Chondrocyte (in vitro differentiated cells): ENCODE measurements around the gene DCTN5. TPM values are rescaled to one million over a fixed set of nuclear protein-coding genes. Genes with fewer than 3 reads are reported as not detected.
"Not testable (repeated sequence)": the region's sequence is repeated elsewhere in the genome, so short reads cannot be mapped to it uniquely, and the experiment has no call there.

ENCODE experiments used
- DNase-seq: peaks from one replicate; pipeline ENCODE4 v3.0.0; 2021; ENCODE audit warnings: mixed read lengths, low spot score
- H3K27ac Mint-ChIP-seq: one replicate; pipeline ENCODE4 v1.8.0; 2021; ENCODE audit warnings: mild to moderate bottlenecking, moderate library complexity, mixed read lengths; ENCODE audit not compliant: unreplicated experiment
- H3K27me3 Mint-ChIP-seq: 2 replicates; pipeline ENCODE4 v1.8.0; 2021; ENCODE audit warnings: low read depth, mixed read lengths
- H3K36me3 Mint-ChIP-seq: 2 replicates; pipeline ENCODE4 v1.8.0; 2021; ENCODE audit warnings: low read depth, mixed read lengths
- H3K4me1 Mint-ChIP-seq: 2 replicates; pipeline ENCODE4 v1.8.0; 2021; ENCODE audit warnings: low read depth, mild to moderate bottlenecking, mixed read lengths
- H3K4me3 Mint-ChIP-seq: one replicate; pipeline ENCODE4 v1.8.0; 2021; ENCODE audit warnings: mild to moderate bottlenecking, moderate library complexity, mixed read lengths; ENCODE audit not compliant: unreplicated experiment
- H3K9me3 Mint-ChIP-seq: 2 replicates; pipeline ENCODE4 v1.8.0; 2021; ENCODE audit warnings: low read depth, mixed read lengths
- total RNA-seq: library from RNA; stranded (reverse); gene quantifications from 3 replicates; pipeline ENCODE4 v1.2.1, GENCODE V29; 2021
- TF ChIP-seq, protein P1 (sequence below): fragments of 200-600 bp; sonication (generic); IDR thresholded peaks from 2 replicates; pipeline ENCODE4 v1.5.0; 2021; ENCODE audit warnings: antibody characterized with exemption, mild to moderate bottlenecking, moderate library complexity

The DCTN5 gene
- total RNA-seq, 1 donor from 2014 or later = 65.9 TPM

DNA sequence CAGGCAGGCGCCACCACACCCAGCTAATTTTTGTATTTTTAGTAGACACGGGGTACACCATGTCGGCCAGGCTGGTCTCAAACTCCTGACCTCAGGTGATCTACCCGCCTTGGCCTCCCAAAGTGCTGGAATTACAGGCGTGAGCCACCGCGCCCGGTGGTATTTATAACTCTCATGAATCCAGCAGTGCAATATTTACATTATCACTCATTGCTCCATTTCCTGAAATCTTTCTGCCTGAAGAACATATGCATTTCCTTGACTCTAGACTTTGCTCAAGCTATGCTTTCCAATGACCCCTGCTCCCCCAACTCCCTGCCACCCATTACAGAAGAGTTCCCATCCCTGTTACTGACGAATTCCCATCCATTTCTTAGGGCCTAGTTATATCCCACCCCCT, 25.5 kb upstream of the DCTN5 start:
- H3K27ac Mint-ChIP-seq = no peak overlapping the region
- TF ChIP-seq, protein P1, sequence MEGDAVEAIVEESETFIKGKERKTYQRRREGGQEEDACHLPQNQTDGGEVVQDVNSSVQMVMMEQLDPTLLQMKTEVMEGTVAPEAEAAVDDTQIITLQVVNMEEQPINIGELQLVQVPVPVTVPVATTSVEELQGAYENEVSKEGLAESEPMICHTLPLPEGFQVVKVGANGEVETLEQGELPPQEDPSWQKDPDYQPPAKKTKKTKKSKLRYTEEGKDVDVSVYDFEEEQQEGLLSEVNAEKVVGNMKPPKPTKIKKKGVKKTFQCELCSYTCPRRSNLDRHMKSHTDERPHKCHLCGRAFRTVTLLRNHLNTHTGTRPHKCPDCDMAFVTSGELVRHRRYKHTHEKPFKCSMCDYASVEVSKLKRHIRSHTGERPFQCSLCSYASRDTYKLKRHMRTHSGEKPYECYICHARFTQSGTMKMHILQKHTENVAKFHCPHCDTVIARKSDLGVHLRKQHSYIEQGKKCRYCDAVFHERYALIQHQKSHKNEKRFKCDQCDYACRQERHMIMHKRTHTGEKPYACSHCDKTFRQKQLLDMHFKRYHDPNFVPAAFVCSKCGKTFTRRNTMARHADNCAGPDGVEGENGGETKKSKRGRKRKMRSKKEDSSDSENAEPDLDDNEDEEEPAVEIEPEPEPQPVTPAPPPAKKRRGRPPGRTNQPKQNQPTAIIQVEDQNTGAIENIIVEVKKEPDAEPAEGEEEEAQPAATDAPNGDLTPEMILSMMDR = no peak
- no peaks in the 10 kb centered on the region for H3K9me3 Mint-ChIP-seq
- H3K27me3 Mint-ChIP-seq = no peaks in the 10 kb centered on the region
- peaks cover 19% of the 10 kb centered on the region for H3K36me3 Mint-ChIP-seq
- H3K4me3 Mint-ChIP-seq = no peak overlapping the region
- H3K4me1 Mint-ChIP-seq = no peaks in the 10 kb centered on the region
- DNase-seq = no peak

DNA sequence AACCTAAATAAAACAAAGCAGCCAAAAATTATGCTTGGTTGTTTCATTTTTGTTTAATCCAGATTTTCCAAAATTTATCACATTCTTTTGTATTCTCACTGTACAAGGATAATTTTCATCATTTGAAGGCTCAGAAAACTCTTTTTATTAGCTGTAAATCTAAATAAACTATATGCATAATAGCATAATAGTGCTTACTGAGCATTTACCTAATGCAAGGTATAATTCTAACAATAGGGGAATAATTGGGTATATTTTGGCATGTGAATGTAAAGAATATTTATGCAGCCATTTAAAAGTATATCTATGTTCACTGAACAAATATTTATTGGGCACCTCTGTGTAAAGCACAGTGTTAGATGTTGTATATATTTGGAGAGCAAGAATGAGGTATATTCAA, 17.2 kb upstream of the DCTN5 start:
- H3K36me3 Mint-ChIP-seq = peaks cover 23% of the 10 kb centered on the region
- TF ChIP-seq, protein P1 = no peak

DNA sequence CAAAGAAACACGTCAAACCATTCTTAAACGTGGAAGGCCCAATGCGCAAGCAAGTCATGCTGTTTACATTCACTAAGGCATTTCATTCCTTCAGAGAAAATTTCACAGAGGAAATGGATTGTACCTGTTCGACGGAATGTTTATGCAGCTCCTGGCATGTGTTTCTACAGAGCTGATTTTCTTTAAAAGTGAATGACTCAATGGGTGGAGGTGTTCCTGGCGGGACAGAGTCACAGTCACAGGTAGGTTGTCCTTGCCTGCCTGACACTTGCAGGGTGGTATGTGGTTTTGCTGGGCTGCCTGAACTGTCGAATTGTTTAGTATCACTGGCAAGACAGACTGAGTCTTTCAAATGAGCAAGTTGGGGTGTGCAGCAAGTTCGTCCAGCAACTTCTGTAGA, 11.8 kb upstream of the DCTN5 start:
- no peak for DNase-seq
- Mint-ChIP-seq H3K4me1 (no peaks in the 10 kb centered on the region), H3K36me3 (peaks cover 16% of the 10 kb centered on the region), H3K27me3 (no peaks in the 10 kb centered on the region), H3K9me3 (no peaks in the 10 kb centered on the region), H3K4me3 (no peak overlapping the region), H3K27ac (no peak overlapping the region)
- TF ChIP-seq, protein P1 = no peak

More for the DNA sequence above, 17.2 kb upstream of the DCTN5 start:
- H3K27ac Mint-ChIP-seq = no peak overlapping the region
- H3K4me1 Mint-ChIP-seq = no peaks in the 10 kb centered on the region
- H3K4me3 Mint-ChIP-seq = no peak overlapping the region
- no peaks in the 10 kb centered on the region for H3K27me3 Mint-ChIP-seq
- no peaks in the 10 kb centered on the region for H3K9me3 Mint-ChIP-seq
- no peak for DNase-seq

DNA sequence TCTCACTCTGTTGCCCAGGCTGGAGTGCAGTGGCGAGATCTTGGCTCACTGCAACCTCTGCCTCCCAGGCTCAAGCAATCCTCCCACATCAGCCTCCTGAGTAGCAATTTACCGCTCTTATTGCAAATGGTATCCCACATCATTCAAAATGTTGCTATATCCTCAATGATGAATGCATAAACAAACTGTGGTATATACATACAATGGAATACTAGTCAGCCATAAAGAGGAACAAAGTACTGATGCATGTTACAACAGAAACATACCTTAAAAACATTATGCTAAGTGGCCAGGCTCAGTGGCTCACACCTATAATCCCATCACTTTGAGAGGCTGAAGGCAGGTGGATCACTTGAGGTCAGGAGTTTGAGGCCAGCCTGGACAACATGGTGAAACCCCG, 9.4 kb upstream of the DCTN5 start:
- not testable (repeated sequence) for H3K4me3 Mint-ChIP-seq, DNase-seq, H3K27me3 Mint-ChIP-seq, H3K4me1 Mint-ChIP-seq, H3K27ac Mint-ChIP-seq, H3K9me3 Mint-ChIP-seq
- peaks cover 14% of the 10 kb centered on the region for H3K36me3 Mint-ChIP-seq

DNA sequence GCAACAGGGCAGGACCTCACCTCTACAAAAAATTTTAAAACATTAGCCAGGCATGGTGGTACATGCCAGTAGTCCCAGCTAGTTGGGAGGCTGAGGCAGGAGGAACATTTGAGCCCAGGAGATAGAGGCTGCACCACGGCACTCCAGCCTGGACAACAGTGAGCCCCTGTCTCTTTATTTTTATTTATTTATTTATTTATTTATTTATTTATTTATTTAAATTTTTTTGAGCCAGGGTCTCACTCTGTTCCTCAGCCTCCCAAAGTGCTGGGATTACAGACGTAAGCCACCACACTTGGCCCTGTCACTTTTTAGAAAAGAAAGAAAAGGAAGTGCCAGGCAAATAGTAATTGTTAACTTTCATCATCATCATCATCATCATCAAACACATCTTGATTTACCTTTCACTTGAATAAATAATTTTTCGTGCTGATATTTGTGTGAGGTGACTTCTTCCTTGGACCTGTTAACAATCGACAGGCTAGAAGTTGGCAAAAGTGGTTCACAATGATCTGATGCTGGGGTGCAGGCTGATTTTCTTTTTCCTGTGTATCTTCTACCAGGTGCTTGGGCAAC, 6.7 kb upstream of the DCTN5 start:
- no peak overlapping the region for H3K27ac Mint-ChIP-seq
- peaks cover 3% of the 10 kb centered on the region for H3K4me1 Mint-ChIP-seq
- no peak overlapping the region for H3K4me3 Mint-ChIP-seq
- no peaks in the 10 kb centered on the region for H3K27me3 Mint-ChIP-seq
- H3K9me3 Mint-ChIP-seq = no peaks in the 10 kb centered on the region
- TF ChIP-seq, protein P1 = no peak
- H3K36me3 Mint-ChIP-seq = peaks cover 10% of the 10 kb centered on the region
- DNase-seq = no peak

DNA sequence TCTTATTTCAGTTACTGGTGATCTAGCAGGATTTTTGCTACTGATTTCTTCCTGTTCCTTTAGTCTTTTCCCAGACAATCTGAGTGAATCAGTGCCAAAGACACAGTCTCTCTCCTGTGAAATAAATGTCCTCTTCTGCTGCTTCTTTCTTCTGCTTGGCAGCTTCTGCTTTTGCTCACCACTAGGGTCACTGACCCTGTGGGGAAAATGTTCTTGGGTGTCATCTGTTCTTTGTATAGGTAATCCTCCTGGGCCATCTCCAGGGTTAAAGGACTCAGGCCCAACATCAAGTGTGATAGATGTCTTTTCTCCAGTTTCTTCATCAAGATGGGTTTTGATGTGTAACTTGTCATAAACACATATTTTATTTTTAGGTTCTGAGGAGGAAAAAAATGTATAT, 5.3 kb upstream of the DCTN5 start:
- H3K4me1 Mint-ChIP-seq = peaks cover 14% of the 10 kb centered on the region
- TF ChIP-seq, protein P1 = no peak
- no peak for DNase-seq
- no peak overlapping the region for H3K4me3 Mint-ChIP-seq
- H3K9me3 Mint-ChIP-seq = no peaks in the 10 kb centered on the region
- peaks cover 7% of the 10 kb centered on the region for H3K36me3 Mint-ChIP-seq
- H3K27ac Mint-ChIP-seq = peak overlapping the region; percentile 13
- no peaks in the 10 kb centered on the region for H3K27me3 Mint-ChIP-seq
